Neuronal stem cell (in vitro differentiated cells): ENCODE data around the gene SESTD1.

ENCODE experiments used
- DNase-seq: peaks from one replicate; pipeline ENCODE4 v3.0.0-alpha.2; 2013; ENCODE audit warnings: low spot score
- H2AFZ ChIP-seq: one replicate; pipeline ENCODE4 v1.6.1; 2013; ENCODE audit warnings: mild to moderate bottlenecking, low read length, inconsistent platforms
- H2AK5ac ChIP-seq: 2 replicates; pipeline ENCODE4 v1.6.1; 2013; ENCODE audit warnings: low read depth, mild to moderate bottlenecking, inconsistent platforms, low read length, moderate library complexity, mixed read lengths
- H2BK120ac ChIP-seq: 2 replicates; pipeline ENCODE4 v1.6.1; 2013; ENCODE audit warnings: low read depth, mild to moderate bottlenecking, inconsistent platforms, low read length, moderate library complexity, mixed read lengths
- H2BK12ac ChIP-seq: one replicate; pipeline ENCODE4 v1.6.1; 2013; ENCODE audit warnings: low read length, inconsistent platforms
- H2BK15ac ChIP-seq: 2 replicates; pipeline ENCODE4 v1.6.1; 2013; ENCODE audit warnings: mild to moderate bottlenecking, low read length, inconsistent platforms, mixed read lengths
- H2BK5ac ChIP-seq: one replicate; pipeline ENCODE4 v1.6.1; 2013; ENCODE audit warnings: inconsistent platforms, mild to moderate bottlenecking, low read length, moderate library complexity
- H3K14ac ChIP-seq: one replicate; pipeline ENCODE4 v1.6.1; 2013; ENCODE audit warnings: low read length, inconsistent platforms
- H3K18ac ChIP-seq: 2 replicates; pipeline ENCODE4 v1.6.1; 2013; ENCODE audit warnings: low read length, inconsistent platforms
- H3K23ac ChIP-seq: 2 replicates; pipeline ENCODE4 v1.6.1; 2013; ENCODE audit warnings: low read depth, mild to moderate bottlenecking, mixed read lengths, low read length, inconsistent platforms; ENCODE audit not compliant: poor library complexity
- H3K27ac ChIP-seq: replicated peaks from 3 replicates; pipeline ENCODE4 v1.5.1; 2013; ENCODE audit warnings: low read length, inconsistent platforms
- H3K27me3 ChIP-seq, 3 experiments: 2 replicates each; pipeline ENCODE4 v1.6.1; 2013; ENCODE audit warnings: low read length in 3 of 3, mild to moderate bottlenecking in 2 of 3, inconsistent platforms in 1 of 3, low read depth in 1 of 3, mixed read lengths in 1 of 3, moderate library complexity in 1 of 3; ENCODE audit not compliant: control insufficient read depth in 3 of 3, insufficient read depth in 3 of 3
- H3K36me3 ChIP-seq, 2 donors: replicated peaks in 1 of 2; 2 replicates each; pipeline ENCODE4 v1.6.1; 2013; ENCODE audit warnings: low read length in 2 of 2; ENCODE audit not compliant: control insufficient read depth in 2 of 2, insufficient read depth in 2 of 2
- H3K4ac ChIP-seq: 2 replicates; pipeline ENCODE4 v1.6.1; 2013; ENCODE audit warnings: inconsistent platforms, mild to moderate bottlenecking, low read length, moderate library complexity
- H3K4me1 ChIP-seq, 2 donors: 1 replicate in 1 of 2; 2 replicates in 1 of 2; pipeline ENCODE4 v1.6.1; 2013; ENCODE audit warnings: low read length in 2 of 2, low read depth in 1 of 2; ENCODE audit not compliant: control insufficient read depth in 2 of 2, insufficient read depth in 1 of 2
- H3K4me2 ChIP-seq: one replicate; pipeline ENCODE4 v1.6.1; 2013; ENCODE audit warnings: mild to moderate bottlenecking, low read length, inconsistent platforms; ENCODE audit not compliant: insufficient read depth, poor library complexity, severe bottlenecking
- H3K4me3 ChIP-seq, 2 donors: 2 replicates each; pipeline ENCODE4 v1.5.1; 2013; ENCODE audit warnings: low read length in 2 of 2, mild to moderate bottlenecking in 2 of 2, inconsistent platforms in 1 of 2, moderate library complexity in 1 of 2
- H3K79me1 ChIP-seq: one replicate; pipeline ENCODE4 v1.6.1; 2013; ENCODE audit warnings: low read depth, mild to moderate bottlenecking, inconsistent platforms, low read length, moderate library complexity
- H3K9ac ChIP-seq: one replicate; pipeline ENCODE4 v1.6.1; 2013; ENCODE audit warnings: mild to moderate bottlenecking, low read depth, low read length, inconsistent platforms; ENCODE audit not compliant: poor library complexity
- H3K9me3 ChIP-seq, 2 donors: replicated peaks in 1 of 2; 2 replicates each; pipeline versions ENCODE3 to v1.6.1; 2013; ENCODE audit warnings: low read length in 2 of 2, mild to moderate bottlenecking in 2 of 2, inconsistent platforms in 1 of 2, low read depth in 1 of 2, mixed read lengths in 1 of 2, moderate library complexity in 1 of 2; ENCODE audit not compliant: control insufficient read depth in 2 of 2, insufficient read depth in 1 of 2
- H4K8ac ChIP-seq: one replicate; pipeline ENCODE4 v1.6.1; 2013; ENCODE audit warnings: low read depth, mild to moderate bottlenecking, inconsistent platforms, low read length, moderate library complexity
- H4K91ac ChIP-seq: one replicate; pipeline ENCODE4 v1.6.1; 2013; ENCODE audit warnings: low read length, low read depth, mild to moderate bottlenecking, inconsistent platforms; ENCODE audit not compliant: poor library complexity
- WGBS, 2 donors: extraction: QIAGEN DNeasy Blood & Tissue Kit; methylation state at CpG; one replicate each; pipeline ENCODE4 v1.1.7; 2013; ENCODE audit warnings: missing lambda C conversion rate in 2 of 2, mixed read lengths in 1 of 2; ENCODE audit not compliant: insufficient read length in 2 of 2, insufficient replicate concordance in 1 of 2; ENCODE audit errors: extremely low coverage in 2 of 2; 5-methylcytosine and 5-hydroxymethylcytosine counted together

The SESTD1 gene

DNA sequence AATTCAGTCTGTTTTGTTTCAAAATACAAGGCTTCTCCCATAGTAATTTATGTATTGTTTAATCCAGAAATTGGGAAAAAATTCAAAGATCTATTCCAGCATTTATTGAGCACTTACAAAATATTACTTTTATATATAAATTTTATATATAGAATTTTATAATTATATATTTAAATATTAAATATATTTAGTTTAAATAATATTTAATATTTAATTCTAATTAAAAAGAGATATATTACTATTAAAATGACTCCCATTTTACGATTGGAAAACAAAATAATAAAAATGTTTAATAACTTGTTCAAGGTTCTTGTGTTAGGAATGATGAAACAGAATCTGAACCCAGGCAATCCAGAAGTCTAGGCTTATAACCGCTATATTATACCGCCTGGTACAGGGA lies 40.5 kb upstream of the SESTD1 start:
- H3K27ac ChIP-seq = no peak overlapping the region
- no peaks in the 10 kb centered on the region for H3K27me3 ChIP-seq
- H4K91ac ChIP-seq = no peak overlapping the region
- no peak overlapping the region for H3K23ac ChIP-seq
- no peak overlapping the region for H3K4ac ChIP-seq
- H4K8ac ChIP-seq = no peak overlapping the region
- H2AK5ac ChIP-seq = no peak overlapping the region
- H3K36me3 ChIP-seq = no peaks in the 10 kb centered on the region
- no peak overlapping the region for H3K18ac ChIP-seq
- H2BK5ac ChIP-seq = no peak overlapping the region
- H3K4me1 ChIP-seq = no peaks in the 10 kb centered on the region
- H3K79me1 ChIP-seq = no peaks in the 10 kb centered on the region
- no peak overlapping the region for H2BK15ac ChIP-seq
- WGBS, 2 donors = no CpG with 5 or more reads among the region's 3 CpGs
- H2BK120ac ChIP-seq = no peak overlapping the region
- H3K4me2 ChIP-seq = no peak overlapping the region
- no peak overlapping the region for H3K4me3 ChIP-seq
- DNase-seq = no peak
- H3K9me3 ChIP-seq = no peaks in the 10 kb centered on the region
- no peak overlapping the region for H3K9ac ChIP-seq
- H3K14ac ChIP-seq = no peak overlapping the region
- no peak overlapping the region for H2BK12ac ChIP-seq
- no peak overlapping the region for H2AFZ ChIP-seq

DNA sequence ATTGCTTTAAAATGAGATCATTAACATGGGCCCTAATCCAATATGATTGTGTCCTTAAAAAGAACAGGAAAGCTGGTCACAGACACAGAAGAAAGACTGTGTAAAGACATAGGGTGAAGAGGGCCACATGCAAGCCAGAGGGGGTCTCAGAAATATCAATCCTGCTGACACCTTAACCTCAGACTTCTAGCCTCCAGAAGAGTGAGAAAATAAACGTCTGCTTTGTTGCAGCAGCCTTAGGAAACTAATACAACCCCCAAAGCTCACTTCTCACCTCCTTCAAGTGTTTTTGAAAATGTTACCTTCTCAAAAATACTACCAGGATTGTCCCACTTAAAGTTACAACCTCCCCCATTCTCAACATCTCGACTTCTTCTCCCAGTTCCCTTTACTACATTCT lies 39.8 kb upstream of the SESTD1 start:
- Histone ChIP-seq H3K36me3 (peaks cover 0 to under 1% of the 10 kb centered on the region in 2 donors), H3K4me1 (peaks cover 0 to under 1% of the 10 kb centered on the region in 2 donors), H2AFZ (no peak overlapping the region), H3K9me3 (no peaks in the 10 kb centered on the region), H2BK120ac (no peak overlapping the region), H4K91ac (no peak overlapping the region), H3K18ac (no peak overlapping the region), H3K23ac (no peak overlapping the region), H4K8ac (no peak overlapping the region), H3K4me2 (no peak overlapping the region), H2BK12ac (no peak overlapping the region), H3K9ac (no peak overlapping the region), H2AK5ac (no peak overlapping the region), H3K4me3 (no peak overlapping the region), H2BK15ac (no peak overlapping the region), H2BK5ac (no peak overlapping the region), H3K27ac (no peak overlapping the region), H3K4ac (no peak overlapping the region), H3K79me1 (no peaks in the 10 kb centered on the region), H3K27me3 (peaks cover 0 to 1% (median 0%) of the 10 kb centered on the region in 3 experiments), H3K14ac (no peak overlapping the region)
- 100% methylated on average over 1 of the region's 2 CpGs; no CpG with 5 or more reads in 1 of the 2 donors for WGBS, 2 donors
- DNase-seq = no peak

DNA sequence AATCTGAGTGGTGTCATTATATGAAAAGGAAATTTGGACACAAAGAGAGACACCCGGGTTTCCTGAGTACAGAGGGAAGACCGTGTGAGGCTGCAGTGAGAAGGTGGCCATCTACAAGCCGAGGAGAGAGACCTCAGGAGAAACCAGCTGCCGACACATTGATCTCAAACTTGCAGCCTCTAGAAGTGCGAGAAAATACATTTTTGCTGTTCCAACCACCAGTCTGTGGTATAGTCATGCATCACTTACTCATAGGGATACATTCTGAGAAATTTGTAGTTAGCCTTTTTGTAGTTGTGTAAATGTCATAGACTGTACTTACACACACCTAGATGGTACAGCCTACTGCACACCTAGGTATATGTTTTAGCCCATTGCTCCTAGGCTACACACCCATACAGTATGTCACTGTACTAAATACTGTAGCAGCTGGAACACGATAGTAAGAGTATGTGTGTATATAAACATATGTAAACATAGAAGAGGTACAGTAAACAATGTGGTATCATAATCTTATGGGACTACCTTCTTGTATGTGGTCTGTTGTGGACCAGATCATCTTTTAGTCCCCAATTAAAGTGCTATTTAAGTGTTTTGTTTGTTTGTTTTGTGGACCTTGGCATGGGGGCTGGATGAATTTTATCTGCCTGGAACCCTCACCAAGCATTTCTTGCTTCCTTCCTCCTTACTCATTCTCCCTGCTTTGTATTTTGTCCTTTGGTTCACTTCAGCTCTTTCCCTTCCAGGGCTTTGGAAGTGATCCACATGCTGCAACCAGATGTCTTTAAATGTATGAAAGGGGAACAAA lies 38.3 kb upstream of the SESTD1 start:
- WGBS, 2 donors = no CpG with 5 or more reads among the region's 6 CpGs
- no peak overlapping the region for H2BK15ac ChIP-seq

GRCh38 chr2:179302149-179302548 lies 37.5 kb upstream of the SESTD1 start:
- no peak overlapping the region for H3K14ac ChIP-seq
- no peak overlapping the region for H2AK5ac ChIP-seq
- H2BK15ac ChIP-seq = no peak overlapping the region
- peaks cover 0 to 1% of the 10 kb centered on the region in 2 donors for H3K9me3 ChIP-seq
- H4K8ac ChIP-seq = no peak overlapping the region
- H3K4ac ChIP-seq = no peak overlapping the region
- peaks cover 0 to 3% of the 10 kb centered on the region in 2 donors for H3K4me1 ChIP-seq
- H4K91ac ChIP-seq = no peak overlapping the region
- no peak overlapping the region for H3K18ac ChIP-seq
- H3K4me2 ChIP-seq = no peak overlapping the region
- H3K9ac ChIP-seq = no peak overlapping the region
- no peak overlapping the region for H2AFZ ChIP-seq
- peaks cover 0 to 3% of the 10 kb centered on the region in 2 donors for H3K36me3 ChIP-seq
- no peak overlapping the region for H3K27ac ChIP-seq
- no peak overlapping the region for H3K23ac ChIP-seq
- peaks cover 0 to 4% (median 0%) of the 10 kb centered on the region in 3 experiments for H3K27me3 ChIP-seq
- H3K4me3 ChIP-seq = no peak overlapping the region
- no CpG with 5 or more reads among the region's 4 CpGs for WGBS, 2 donors
- DNase-seq = no peak
- no peak overlapping the region for H2BK120ac ChIP-seq
- H2BK5ac ChIP-seq = no peak overlapping the region
- no peak overlapping the region for H2BK12ac ChIP-seq
- H3K79me1 ChIP-seq = no peaks in the 10 kb centered on the region

More for the DNA sequence above, 38.3 kb upstream of the SESTD1 start:
- Histone ChIP-seq H3K4me1 (peaks cover 0 to 3% of the 10 kb centered on the region in 2 donors), H4K91ac (no peak overlapping the region), H2BK12ac (no peak overlapping the region), H3K4me2 (no peak overlapping the region), H3K79me1 (no peaks in the 10 kb centered on the region), H3K27me3 (peaks cover 0 to 4% (median 0%) of the 10 kb centered on the region in 3 experiments), H3K9me3 (peaks cover 0 to 1% of the 10 kb centered on the region in 2 donors), H3K4ac (no peak overlapping the region), H4K8ac (no peak overlapping the region), H3K4me3 (no peak overlapping the region), H3K9ac (no peak overlapping the region), H2AFZ (no peak overlapping the region), H3K36me3 (peaks cover 0 to 3% of the 10 kb centered on the region in 2 donors), H3K18ac (no peak overlapping the region), H2BK5ac (no peak overlapping the region), H3K23ac (no peak overlapping the region), H2BK120ac (no peak overlapping the region), H3K27ac (no peak overlapping the region), H2AK5ac (no peak overlapping the region), H3K14ac (no peak overlapping the region)
- no peak for DNase-seq
